PC-9 (cell line): ENCODE data around the gene CPA3. TPM values are rescaled to one million over a fixed set of nuclear protein-coding genes. Genes with fewer than 3 reads are reported as not detected.

Experiments
- BruUV-seq: library from RNA; stranded (reverse); fragments of 400-500 nt; replicated peaks from 2 replicates; lab custom pipeline; 2021; lab: Mats Ljungman, UMichigan
- CTCF ChIA-PET: fragments of 300-600 bp; sonication (Branson Sonifier 250); formaldehyde crosslinking; loops from one replicate; lab custom pipeline; 2022; ENCODE audit warnings: antibody characterized with exemption; lab: Charles Lee
- POLR2A ChIA-PET: fragments of 300-600 bp; sonication (Branson Sonifier 250); formaldehyde crosslinking; loops from one replicate; lab custom pipeline; 2022; ENCODE audit warnings: antibody characterized with exemption; ENCODE audit not compliant: unreplicated experiment; lab: Charles Lee
- DNase-seq, 2 experiments: peaks; one replicate each; pipeline versions ENCODE4 v3.0.0 to v3.0.0-alpha.2; 2015 to 2022; ENCODE audit warnings: mixed read lengths in 1 of 2
- H2AFZ ChIP-seq: fragments of 200-600 bp; sonication (generic); 2 replicates; pipeline ENCODE4 v1.8.1; 2017; ENCODE audit warnings: antibody characterized with exemption
- H3F3A ChIP-seq: fragments of 200-600 bp; sonication (generic); 2 replicates; pipeline ENCODE4 v1.8.1; 2017; ENCODE audit warnings: antibody characterized with exemption, mild to moderate bottlenecking, low read depth; ENCODE audit not compliant: insufficient read depth
- H3K27ac ChIP-seq: fragments of 200-600 bp; sonication (generic); 2 replicates; pipeline ENCODE4 v1.6.1; 2016; ENCODE audit warnings: mixed run types
- H3K27me3 ChIP-seq: fragments of 200-600 bp; sonication (generic); 2 replicates; pipeline ENCODE4 v1.6.1; 2016; ENCODE audit warnings: low read depth, mixed run types; ENCODE audit not compliant: insufficient read depth
- H3K36me3 ChIP-seq: fragments of 200-600 bp; sonication (generic); 2 replicates; pipeline ENCODE4 v1.6.1; 2016; ENCODE audit warnings: low read depth, mixed run types
- H3K4me1 ChIP-seq: fragments of 200-600 bp; sonication (generic); replicated peaks from 2 replicates; pipeline ENCODE4 v1.6.1; 2016; ENCODE audit warnings: mixed run types; ENCODE audit not compliant: insufficient read depth
- H3K4me2 ChIP-seq: fragments of 200-600 bp; sonication (generic); 2 replicates; pipeline ENCODE4 v1.6.1; 2017; ENCODE audit warnings: mixed run types
- H3K4me3 ChIP-seq: fragments of 200-600 bp; sonication (generic); 2 replicates; pipeline ENCODE4 v1.6.1; 2016; ENCODE audit warnings: mixed run types
- H3K79me2 ChIP-seq: fragments of 200-600 bp; sonication (generic); 2 replicates; pipeline ENCODE4 v1.6.1; 2017; ENCODE audit warnings: low read depth, mixed run types
- H3K9me2 ChIP-seq: fragments of 200-600 bp; sonication (generic); 2 replicates; pipeline ENCODE4 v1.8.1; 2017; ENCODE audit warnings: mild to moderate bottlenecking; ENCODE audit not compliant: insufficient read depth
- H3K9me3 ChIP-seq: fragments of 200-600 bp; sonication (generic); 2 replicates; pipeline ENCODE4 v1.8.1; 2016; ENCODE audit warnings: low read depth; ENCODE audit not compliant: insufficient read depth
- H4K20me1 ChIP-seq: fragments of 200-600 bp; sonication (generic); 2 replicates; pipeline ENCODE4 v1.8.1; 2017; ENCODE audit not compliant: insufficient read depth
- CTCF ChIP-seq: fragments of 200-600 bp; sonication (generic); conservative IDR thresholded peaks from 2 replicates; pipeline ENCODE4 v1.6.1; 2017; ENCODE audit warnings: mixed run types, antibody characterized with exemption, mild to moderate bottlenecking, moderate library complexity
- EZH2 ChIP-seq: fragments of 200-600 bp; sonication (generic); IDR thresholded peaks from 2 replicates; pipeline ENCODE4 v1.8.0; 2017; ENCODE audit warnings: antibody characterized with exemption, low read depth
- intact Hi-C: fragments of 100-400 bp; cut with micrococcal nuclease; formaldehyde crosslinking; loops from one replicate; pipeline ENCODE4 v1.10.0; 2022; ENCODE audit not compliant: unreplicated experiment
- total RNA-seq: library from RNA; stranded (reverse); gene quantifications from 2 replicates; pipeline ENCODE4 v1.2.3, GENCODE V29; 2021

CPA3 gene
- total RNA-seq, 1 experiment from 2014 or later = not detected

GRCh38 chr3:148816981-148817525, 48.0 kb upstream of the CPA3 start:
- Histone ChIP-seq H3K9me3 (no peaks in the 10 kb centered on the region), H4K20me1 (no peaks in the 10 kb centered on the region), H3K9me2 (no peaks in the 10 kb centered on the region; the same call in 1 of the 2 replicates), H3K27me3 (no peaks in the 10 kb centered on the region), H3K4me1 (no peaks in the 10 kb centered on the region), H3F3A (no peaks in the 10 kb centered on the region), H2AFZ (no peak overlapping the region), H3K79me2 (no peaks in the 10 kb centered on the region), H3K27ac (no peak overlapping the region), H3K36me3 (no peaks in the 10 kb centered on the region), H3K4me2 (no peak overlapping the region), H3K4me3 (no peak overlapping the region)
- BruUV-seq = no TSS peak
- intact Hi-C loops = no loop called here
- TF ChIP-seq EZH2 (no peak), CTCF (no peak)
- CTCF ChIA-PET = no interaction called here
- POLR2A ChIA-PET = interaction anchor here (0.6 kb wide), 1 partner anchor 12 kb away, joined by 3 read pairs; no protein-coding TSS in a partner anchor
- no peak for DNase-seq

- Histone ChIP-seq H3K36me3 (no peaks in the 10 kb centered on the region), H3K79me2 (no peaks in the 10 kb centered on the region), H3K4me3 (no peak overlapping the region), H3K27ac (no peak overlapping the region), H2AFZ (no peak overlapping the region), H3F3A (no peaks in the 10 kb centered on the region), H3K4me2 (no peak overlapping the region), H3K9me3 (no peaks in the 10 kb centered on the region), H3K9me2 (no peaks in the 10 kb centered on the region), H3K4me1 (no peaks in the 10 kb centered on the region), H3K27me3 (no peaks in the 10 kb centered on the region), H4K20me1 (no peaks in the 10 kb centered on the region)
- TF ChIP-seq EZH2 (no peak), CTCF (no peak)
- DNase-seq = no peak
- intact Hi-C loops = no loop called here
- CTCF ChIA-PET = no interaction called here
- BruUV-seq = no TSS peak
- POLR2A ChIA-PET = interaction anchor here (0.7 kb wide), 1 partner anchor 20 kb away, joined by 5 read pairs; no protein-coding TSS in a partner anchor
These were observed 44.5 kb upstream of the CPA3 start for GRCh38 chr3:148820361-148821245.

GRCh38 chr3:148823026-148823425, 42.1 kb upstream of the CPA3 start:
- no peaks in the 10 kb centered on the region for H3K27me3 ChIP-seq
- no peak overlapping the region for H2AFZ ChIP-seq
- H3K9me2 ChIP-seq = no peaks in the 10 kb centered on the region
- no peaks in the 10 kb centered on the region for H3K79me2 ChIP-seq
- no peaks in the 10 kb centered on the region for H3K9me3 ChIP-seq
- H3K4me3 ChIP-seq = no peak overlapping the region
- POLR2A ChIA-PET = no interaction called here
- no peaks in the 10 kb centered on the region for H4K20me1 ChIP-seq
- DNase-seq = no peak
- no peak overlapping the region for H3K4me2 ChIP-seq
- no peaks in the 10 kb centered on the region for H3K4me1 ChIP-seq
- intact Hi-C loops = no loop called here
- CTCF ChIA-PET = no interaction called here
- no peaks in the 10 kb centered on the region for H3F3A ChIP-seq
- TF ChIP-seq CTCF = no peak
- TF ChIP-seq EZH2 = no peak
- BruUV-seq = no TSS peak
- no peaks in the 10 kb centered on the region for H3K36me3 ChIP-seq
- H3K27ac ChIP-seq = no peak overlapping the region
